Stimulated activated CD4-positive, alpha-beta T cell treated with anti-CD3 and anti-CD28 coated beads, Interleukin-12 subunit alpha, Interleukin-12 subunit beta, amount 100 ng/mL, for 24 hours (primary cell): ENCODE measurements around the gene PLPP3.

Source experiments
- DNase-seq, 2 experiments: peaks; one replicate each; pipeline ENCODE4 v3.0.0-alpha.2; 2020; ENCODE audit warnings: low read depth in 2 of 2

Gene PLPP3

DNA sequence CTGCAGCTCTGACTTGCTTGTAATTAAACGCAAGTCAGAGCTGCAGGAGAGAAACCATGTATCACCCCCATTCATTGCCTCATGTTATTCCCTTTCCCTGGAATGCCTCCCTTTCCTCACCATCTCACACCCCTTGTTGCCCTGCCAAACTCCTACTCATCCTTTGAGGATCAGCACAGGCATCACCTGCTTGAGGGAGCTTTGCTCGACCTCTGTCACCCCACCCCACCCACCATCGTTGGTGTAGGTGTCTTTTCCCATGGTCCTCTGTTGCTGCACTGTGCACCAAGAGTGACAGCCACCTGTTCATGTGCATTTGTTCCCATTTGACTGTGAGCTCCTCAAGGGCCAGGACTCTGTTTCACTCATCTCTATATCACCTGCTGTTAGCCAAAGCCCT, 117.2 kb downstream of the PLPP3 start:
- no peak for DNase-seq

DNA sequence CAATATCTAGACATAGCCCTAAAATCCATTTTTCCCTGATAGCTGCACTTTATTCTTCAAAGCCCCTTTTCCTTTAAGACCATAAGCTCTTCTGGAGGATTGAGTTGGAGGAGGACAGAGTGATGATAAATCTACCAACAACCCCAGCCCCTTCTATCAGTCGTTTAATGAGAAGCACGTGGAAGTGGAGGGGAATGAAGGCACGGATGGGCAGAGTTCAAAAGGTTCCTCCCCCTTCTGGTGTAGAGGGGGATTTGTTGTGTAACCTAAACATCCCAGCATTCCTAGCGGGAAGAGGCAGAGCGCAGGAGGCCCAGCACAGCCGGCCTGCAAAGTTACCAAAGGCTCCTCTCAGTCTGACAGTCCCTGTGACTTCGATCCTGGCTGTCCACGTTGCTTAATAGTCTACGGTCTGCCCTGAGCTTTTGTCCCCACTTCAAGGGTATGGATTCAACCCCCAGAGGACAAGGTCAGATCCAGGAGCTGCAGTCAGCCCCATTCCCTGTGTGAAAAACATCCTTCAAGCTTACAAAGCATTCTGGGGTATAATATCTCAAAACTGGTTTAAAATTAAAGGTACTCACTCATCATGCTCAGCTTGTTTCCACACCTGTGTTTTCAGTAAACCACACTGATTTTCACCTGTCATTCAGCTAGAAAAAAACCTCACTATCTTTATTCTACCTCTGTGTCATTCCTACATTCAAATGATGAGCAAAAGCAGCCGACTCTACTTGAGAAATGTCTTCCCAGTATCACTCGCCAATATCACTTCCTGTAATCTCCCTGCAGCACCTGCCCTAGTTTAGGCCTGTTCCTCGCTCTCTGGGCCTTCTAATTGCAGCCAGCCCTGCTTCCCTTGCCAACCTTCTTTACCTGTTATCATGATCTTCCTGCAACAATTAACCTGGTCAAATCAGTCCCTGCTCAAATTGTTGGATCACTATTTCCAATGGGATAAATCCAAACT, 117.9 kb downstream of the PLPP3 start:
- no peak for DNase-seq

DNA sequence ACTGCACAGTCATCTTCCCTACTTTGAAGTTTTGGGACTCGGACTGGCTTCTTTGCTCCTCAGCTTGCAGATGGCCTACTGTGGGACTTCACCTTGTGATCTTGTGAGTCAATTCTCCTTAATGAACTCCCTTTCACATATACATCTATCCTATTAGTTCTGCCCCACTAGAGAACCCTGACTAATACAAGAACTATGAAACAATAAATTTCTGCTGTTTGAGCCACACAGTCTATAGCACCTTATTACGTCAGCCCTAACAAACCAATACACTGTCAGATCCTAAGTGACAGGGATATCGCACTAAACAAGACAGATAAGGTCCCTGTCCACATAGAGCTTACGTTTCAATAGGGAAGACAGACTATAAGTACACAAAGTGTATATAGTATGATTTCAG, 120.1 kb downstream of the PLPP3 start:
- DNase-seq = no peak

DNA sequence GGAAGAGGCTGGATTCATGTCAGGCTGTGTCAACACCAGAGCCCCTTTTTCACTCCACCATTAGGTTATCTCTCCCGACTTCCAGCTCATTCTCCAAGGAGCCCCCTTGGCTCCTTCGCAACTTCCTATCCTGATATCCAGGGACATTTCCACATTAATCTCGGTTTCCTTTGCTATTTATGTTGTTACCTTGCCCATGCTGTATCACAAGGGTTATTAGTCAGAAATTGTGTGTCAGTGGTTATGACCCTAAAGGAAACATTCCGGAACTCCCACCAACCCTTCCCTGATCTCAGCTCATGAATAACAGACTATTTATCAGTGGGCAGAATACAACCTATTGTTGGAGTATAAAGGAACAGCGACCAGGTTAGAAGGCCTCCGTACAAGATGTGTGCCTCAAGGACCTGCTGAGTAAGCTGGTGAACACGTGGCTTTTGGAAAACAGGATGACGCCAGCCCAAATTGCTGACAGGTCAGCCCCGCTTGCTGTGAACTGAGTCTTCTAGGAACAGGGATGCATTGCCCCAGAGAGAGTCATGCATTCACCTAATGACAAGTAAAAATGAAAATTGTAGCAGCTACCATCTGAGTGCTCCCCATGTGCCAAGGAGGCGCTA, 121.5 kb downstream of the PLPP3 start:
- DNase-seq = no peak

DNA sequence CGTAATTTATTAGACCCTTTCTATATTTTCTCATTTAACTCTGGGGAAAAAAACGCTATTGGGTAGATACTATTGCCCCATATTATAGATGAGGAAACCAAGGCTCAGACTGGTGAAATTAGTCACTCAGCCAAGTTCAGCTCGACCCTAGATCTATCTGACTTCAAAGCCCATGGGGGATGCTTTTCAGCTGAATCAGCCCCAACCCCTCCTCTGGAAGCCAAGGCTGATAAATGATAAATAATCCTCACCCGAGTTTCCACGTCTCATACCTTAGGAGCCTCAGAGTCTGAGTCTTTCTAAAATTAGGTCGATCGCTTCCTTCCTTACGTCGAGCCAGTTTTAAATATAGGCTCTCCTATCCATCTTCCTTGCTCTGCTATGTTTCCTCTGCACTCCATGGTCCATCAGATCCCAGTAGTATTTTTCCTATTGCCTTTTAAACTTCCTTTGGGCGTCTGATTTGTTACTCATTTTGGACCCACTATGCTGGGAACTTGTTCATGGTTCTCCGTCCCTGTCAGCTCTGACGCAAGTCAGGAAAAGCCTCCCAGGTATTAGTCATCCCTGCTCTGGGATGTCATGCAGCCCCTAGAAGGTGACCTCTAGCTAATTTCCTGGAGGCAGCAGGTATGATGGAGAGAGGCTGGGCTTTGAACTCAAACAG, 122.8 kb downstream of the PLPP3 start:
- no peak for DNase-seq

DNA sequence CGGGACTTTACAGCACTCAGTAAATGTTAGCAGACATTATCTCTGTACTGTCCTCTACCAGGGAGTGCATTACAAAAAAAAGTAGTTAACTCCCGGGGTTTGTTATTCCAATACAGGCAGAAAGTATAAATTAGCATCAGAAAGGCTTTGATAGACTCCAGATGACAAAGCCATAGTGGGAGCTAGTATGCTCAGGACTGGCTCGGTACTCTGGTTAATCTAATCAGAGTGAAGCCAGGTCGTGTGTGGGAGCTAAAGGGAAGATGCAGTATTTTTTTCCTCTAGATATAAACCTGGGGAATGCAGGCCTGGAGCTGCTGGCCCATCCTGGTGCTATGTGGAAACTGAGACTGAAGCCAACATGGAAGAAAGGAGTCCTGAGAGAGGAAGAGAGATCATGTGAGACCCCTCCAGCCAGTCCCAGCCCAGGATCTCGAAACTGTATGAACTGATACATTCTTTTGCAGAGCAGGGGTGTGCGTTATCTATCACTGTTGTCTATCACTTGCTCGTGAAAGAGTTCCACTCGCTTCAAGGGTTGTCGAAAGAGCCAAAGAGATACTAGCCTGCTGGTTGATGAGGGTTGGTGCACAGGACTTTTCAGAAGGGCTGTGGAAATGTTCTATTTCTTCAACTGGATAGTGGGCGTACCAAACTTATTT, 125.8 kb downstream of the PLPP3 start:
- DNase-seq = no peak

DNA sequence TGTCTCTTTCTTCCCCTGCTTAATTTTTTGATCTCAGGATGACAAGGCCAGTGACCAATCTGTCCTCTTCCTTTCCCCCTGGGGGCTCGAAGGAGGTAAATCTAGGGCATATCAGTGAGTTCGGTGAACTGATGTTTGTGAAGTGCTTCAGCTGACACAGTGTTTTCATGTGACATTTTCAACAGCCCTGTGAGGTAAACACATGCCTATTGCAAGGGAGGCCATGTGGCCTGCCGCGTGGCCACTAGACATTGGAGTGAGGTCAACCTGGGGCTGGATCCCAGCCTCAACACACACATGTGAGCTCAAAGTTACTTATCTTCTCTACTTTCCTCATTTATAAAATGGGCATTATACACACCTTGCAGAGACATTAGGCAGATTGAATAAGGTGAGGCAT, 126.3 kb downstream of the PLPP3 start:
- no peak for DNase-seq

DNA sequence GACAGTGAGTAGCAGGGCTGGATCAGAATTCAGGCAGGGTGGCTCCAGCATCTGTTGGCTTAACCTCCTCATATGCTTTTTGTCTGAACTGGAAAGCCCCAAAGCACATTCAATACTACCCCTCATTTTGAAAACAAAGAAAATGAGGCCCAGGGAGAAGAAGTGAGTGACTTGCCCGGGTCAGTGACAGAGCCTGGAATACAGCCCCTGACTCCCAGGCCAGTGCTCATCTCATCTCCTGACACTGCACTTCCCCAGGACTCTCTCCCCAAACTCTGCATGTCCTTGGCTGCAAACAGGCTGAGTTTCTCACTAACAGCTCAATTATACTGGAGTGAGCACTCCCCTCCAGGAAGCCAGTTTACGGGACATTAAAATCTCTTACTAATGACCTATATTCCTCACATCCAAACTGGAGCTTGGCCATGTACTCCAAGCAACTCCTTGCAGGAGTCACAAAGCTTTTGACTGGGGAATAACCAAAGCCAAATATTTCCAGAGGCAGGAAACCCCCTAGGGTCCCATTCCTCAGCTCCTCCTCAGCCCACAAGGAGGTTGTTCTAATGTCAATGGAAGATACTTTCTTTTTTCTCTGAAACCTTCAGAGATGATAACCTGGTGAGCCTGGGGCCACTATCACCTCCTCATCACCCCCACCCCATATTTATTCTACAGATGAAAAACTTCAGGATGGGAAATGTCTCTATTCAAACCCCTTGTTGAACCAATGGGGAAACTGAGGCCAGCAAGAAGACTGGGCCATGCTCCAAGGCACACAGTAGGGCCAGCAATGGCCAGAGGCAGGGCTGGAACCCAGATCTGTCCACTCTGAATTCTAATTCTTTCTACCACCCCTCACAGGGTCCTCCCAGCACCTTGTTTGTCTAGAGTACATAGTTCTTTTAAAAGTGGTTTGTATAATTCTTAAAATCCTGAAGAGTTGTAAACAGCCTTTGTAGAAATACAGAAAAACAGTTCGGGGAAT, 127.0 kb downstream of the PLPP3 start:
- no peak for DNase-seq

DNA sequence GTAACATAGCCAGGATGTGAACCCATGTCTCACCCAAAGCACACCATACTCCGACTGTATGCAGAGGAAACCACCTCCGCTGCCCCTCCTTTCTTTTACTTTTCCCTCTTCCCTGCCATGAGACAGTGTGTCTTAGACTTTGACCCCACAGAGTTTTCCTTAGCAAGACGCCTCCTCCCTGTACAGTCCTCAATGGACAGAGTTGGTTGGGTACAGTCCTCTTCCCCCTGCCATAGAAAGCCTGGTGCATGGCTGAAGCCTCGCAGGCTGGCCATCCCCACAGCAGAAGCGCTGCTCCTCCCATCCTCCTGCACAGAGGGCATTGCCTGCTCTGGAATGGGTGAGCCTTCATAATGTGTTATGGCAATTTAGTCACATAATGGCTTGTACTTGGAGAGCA, 127.9 kb downstream of the PLPP3 start:
- DNase-seq = no peak

DNA sequence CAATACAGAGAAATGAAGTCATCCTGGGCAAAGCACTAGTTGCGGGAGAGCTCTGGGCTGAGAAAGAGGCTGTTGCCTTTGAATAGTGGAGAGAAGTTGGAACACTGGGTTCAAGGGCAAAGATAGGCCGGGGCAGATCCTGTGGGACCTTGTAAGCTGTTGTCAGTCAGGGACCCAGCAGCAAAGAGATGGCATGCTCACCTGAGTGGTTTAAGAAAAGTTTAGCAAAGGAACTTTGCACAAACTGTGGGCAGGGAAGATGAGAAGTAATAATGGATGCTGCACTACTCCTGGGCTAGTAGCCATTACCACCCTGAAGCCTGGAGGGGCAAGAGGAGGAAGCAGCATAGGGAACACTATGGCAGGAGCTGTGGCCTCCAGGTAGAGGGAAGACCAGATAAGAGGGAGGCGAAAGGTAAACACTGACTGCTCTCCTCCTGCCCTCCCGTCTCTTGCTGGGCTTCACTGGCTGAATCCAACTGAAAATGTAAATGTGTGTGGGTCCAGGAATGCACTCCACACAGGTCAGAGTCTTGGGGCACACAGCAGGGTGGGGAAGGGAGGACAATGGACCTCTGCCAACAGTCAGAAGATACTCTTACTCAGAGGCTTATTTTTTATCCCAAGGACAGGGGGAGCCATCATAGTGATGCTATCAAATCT, 129.2 kb downstream of the PLPP3 start:
- no peak for DNase-seq

DNA sequence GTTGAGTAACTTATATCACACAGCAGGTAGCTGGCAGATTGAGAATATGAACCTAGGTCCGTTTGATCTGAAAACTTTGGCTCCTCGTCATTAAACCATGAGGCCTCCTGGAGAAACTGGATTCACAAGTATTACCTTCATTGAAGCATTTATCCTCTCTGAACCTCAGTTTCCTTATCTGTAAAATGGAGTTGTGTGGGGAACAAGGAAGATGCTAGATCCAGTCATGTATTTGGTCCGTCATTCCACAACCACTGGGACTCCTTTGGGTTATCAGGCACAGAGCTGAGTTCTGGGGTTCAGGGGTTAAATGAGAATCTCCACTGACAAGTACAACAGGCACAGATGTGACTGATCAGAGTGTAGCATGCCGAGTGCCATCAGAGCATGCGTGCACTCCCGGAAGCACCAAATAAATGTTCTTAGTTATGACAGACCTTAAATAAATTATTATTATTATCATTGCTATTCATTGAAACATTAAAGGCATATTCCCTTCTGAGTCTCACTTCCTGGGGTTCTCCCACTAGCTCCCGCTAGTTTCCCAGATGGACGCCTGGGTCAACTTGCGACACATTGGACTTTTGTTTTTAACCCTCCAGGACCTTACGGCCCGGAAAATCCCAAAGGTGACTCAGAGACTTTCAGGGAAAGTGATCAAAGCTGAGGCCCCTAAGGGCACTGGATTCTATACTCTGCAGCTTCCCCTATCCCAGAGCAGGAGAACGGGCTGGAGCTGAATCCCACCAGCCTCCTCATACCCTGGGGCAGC, 130.6 kb downstream of the PLPP3 start:
- DNase-seq = no peak

DNA sequence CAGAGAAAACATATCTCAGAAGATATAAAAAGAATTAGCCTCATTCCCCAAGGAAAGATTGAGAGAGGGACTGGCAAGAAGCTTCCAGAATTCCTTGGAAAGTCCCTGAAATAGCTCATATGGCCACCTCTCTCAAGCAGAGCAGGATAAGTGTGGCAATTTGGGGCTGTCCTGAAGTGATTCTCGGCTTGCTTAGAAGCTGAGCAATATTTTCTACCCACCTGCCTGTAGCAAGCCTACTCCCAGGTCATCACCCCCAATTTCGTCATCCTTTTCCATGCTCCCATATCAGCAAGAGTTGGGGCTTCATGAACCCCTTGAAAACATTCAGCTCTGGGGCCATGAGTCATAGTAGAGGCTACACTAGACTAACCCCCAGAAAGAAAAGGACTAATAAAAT, 131.5 kb downstream of the PLPP3 start:
- DNase-seq = no peak

DNA sequence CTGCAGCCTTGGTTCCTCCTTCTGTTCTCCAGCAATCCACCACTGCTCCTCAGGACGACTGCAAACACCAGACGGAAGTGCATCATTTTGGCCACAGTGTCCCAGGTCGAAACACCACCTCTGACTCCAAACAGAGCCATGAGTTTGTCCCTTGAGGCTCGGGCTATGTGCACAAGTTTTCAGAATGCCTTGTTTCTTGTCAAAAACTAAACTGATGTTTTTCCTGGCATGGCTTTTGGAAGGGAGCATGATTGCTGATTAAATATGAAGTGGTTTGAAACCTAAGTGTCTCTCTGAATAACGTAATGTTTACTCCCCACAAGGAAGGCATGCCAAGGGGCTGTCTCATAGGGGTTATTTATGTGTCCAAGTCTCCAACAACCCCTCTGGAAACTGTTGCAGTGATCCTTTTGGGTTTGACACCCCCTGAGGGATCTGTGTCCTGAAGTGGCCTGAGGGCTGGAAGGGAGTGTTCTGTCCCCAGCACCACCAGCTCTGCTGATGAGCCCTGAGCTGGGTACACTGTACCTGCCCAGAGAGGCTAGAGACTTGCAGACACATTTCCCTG, 132.7 kb downstream of the PLPP3 start:
- no peak for DNase-seq

DNA sequence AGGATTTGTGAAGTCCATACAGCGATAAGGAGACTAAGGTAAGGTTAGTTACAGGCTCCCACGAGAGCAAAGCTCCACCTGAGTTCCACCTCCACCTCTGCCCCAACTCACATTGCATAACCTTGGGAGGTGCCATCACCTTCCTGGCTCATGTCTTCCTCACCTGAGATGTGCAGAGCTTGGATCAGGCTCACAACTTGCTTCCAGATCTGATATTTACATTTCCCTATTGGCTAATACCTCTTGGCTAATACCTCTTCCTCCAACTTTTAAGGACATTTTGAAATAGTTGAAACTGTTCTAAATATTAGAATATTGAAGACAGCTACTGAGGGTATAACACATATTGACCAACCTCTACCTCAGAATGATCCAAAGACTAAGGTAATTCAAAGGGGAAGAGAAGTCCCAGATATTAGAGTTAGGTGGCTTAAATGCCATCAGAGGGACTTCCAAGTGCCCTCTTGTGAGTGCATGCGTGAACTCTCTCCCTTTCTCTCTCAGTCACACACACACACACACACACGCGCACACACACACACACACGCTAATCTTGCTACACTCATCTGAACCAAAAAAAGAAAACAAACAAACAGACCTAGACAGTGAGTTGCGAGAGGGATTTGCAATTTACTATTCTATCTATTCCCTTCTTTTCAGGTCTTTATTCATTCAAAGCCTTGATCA, 134.3 kb downstream of the PLPP3 start:
- no peak for DNase-seq
